IMR-90 (cell line): ENCODE results near the gene GPRC5D. TPM values are rescaled to one million over a fixed set of nuclear protein-coding genes. Genes with fewer than 3 reads are reported as not detected.
A peak's percentile ranks its signal among the peaks of the same experiment; 100 is the strongest.

ENCODE experiments used
- ATAC-seq: fragments of 200-7000 bp; cut with Tn5 transposase; 2 replicates; pipeline ENCODE4 v1.9.1; 2020; ENCODE audit warnings: low read depth, mild to moderate bottlenecking, moderate library complexity
- BruUV-seq: library from RNA; stranded (reverse); fragments of 400-500 nt; replicated peaks from 2 replicates; lab custom pipeline; 2021; lab: Mats Ljungman, UMichigan
- CTCF ChIA-PET: fragments of 300-600 bp; formaldehyde crosslinking; extraction: SDS; loops from one replicate; lab custom pipeline; 2021; ENCODE audit warnings: antibody characterized with exemption; lab: Yijun Ruan, JAX
- POLR2A ChIA-PET: fragments of 300-600 bp; sonication (Branson Sonifier 250); formaldehyde crosslinking; loops from one replicate; lab custom pipeline; 2022; ENCODE audit warnings: antibody characterized with exemption; ENCODE audit not compliant: unreplicated experiment; lab: Charles Lee
- DNase-seq: peaks from one replicate; pipeline ENCODE4 v3.0.0; 2013
- H2AFZ ChIP-seq: replicated peaks from 2 replicates; pipeline ENCODE3; 2013; ENCODE audit warnings: low read length, mild to moderate bottlenecking; ENCODE audit not compliant: poor library complexity
- H2AK5ac ChIP-seq: 2 replicates; pipeline ENCODE4 v1.6.1; 2013; ENCODE audit warnings: low read depth, low read length, inconsistent platforms
- H2AK9ac ChIP-seq: replicated peaks from 2 replicates; pipeline ENCODE3; 2013; ENCODE audit warnings: mild to moderate bottlenecking, low read depth, low read length, moderate library complexity; ENCODE audit not compliant: poor library complexity
- H2BK120ac ChIP-seq: 2 replicates; pipeline ENCODE4 v1.6.1; 2013; ENCODE audit warnings: low read depth, low read length, inconsistent platforms
- H2BK15ac ChIP-seq: 3 replicates; pipeline ENCODE4 v1.6.1; 2013; ENCODE audit warnings: low read depth, low read length, inconsistent platforms
- H2BK20ac ChIP-seq: 2 replicates; pipeline ENCODE4 v1.6.1; 2013; ENCODE audit warnings: low read depth, mild to moderate bottlenecking, inconsistent platforms, low read length, moderate library complexity
- H2BK5ac ChIP-seq: 2 replicates; pipeline ENCODE4 v1.6.1; 2013; ENCODE audit warnings: mild to moderate bottlenecking, low read depth, low read length, inconsistent platforms; ENCODE audit not compliant: poor library complexity, severe bottlenecking
- H3K14ac ChIP-seq: replicated peaks from 2 replicates; pipeline ENCODE4 v1.6.1; 2013; ENCODE audit warnings: low read depth, low read length, inconsistent platforms
- H3K18ac ChIP-seq: 2 replicates; pipeline ENCODE4 v1.6.1; 2013; ENCODE audit warnings: low read depth, low read length, control low read depth
- H3K23ac ChIP-seq: 2 replicates; pipeline ENCODE4 v1.6.1; 2013; ENCODE audit warnings: low read depth, low read length, inconsistent platforms
- H3K27ac ChIP-seq: 2 replicates; pipeline ENCODE4 v1.5.1; 2013; ENCODE audit warnings: mild to moderate bottlenecking, control low read depth, low read length; ENCODE audit not compliant: insufficient read depth
- H3K27me3 ChIP-seq: 2 replicates; pipeline ENCODE4 v1.6.1; 2013; ENCODE audit warnings: low read length; ENCODE audit not compliant: control insufficient read depth, insufficient read depth
- H3K36me3 ChIP-seq: 2 replicates; pipeline ENCODE4 v1.6.1; 2013; ENCODE audit warnings: low read length, mixed read lengths; ENCODE audit not compliant: control insufficient read depth, insufficient read depth
- H3K4ac ChIP-seq: 2 replicates; pipeline ENCODE4 v1.6.1; 2013; ENCODE audit warnings: low read depth, low read length, inconsistent platforms
- H3K4me1 ChIP-seq: 2 replicates; pipeline ENCODE4 v1.6.1; 2013; ENCODE audit warnings: low read length, mixed read lengths; ENCODE audit not compliant: control insufficient read depth, insufficient read depth
- H3K4me2 ChIP-seq: 2 replicates; pipeline ENCODE4 v1.6.1; 2013; ENCODE audit warnings: low read depth, mild to moderate bottlenecking, control low read depth, low read length, moderate library complexity
- H3K4me3 ChIP-seq: 2 replicates; pipeline ENCODE4 v1.5.1; 2013; ENCODE audit warnings: low read depth, mild to moderate bottlenecking, control low read depth, low read length, moderate library complexity; ENCODE audit not compliant: insufficient read depth
- H3K56ac ChIP-seq: 2 replicates; pipeline ENCODE4 v1.6.1; 2013; ENCODE audit warnings: low read length, inconsistent platforms; ENCODE audit not compliant: insufficient read depth; ENCODE audit errors: extremely low read depth
- H3K79me1 ChIP-seq, 2 experiments: 2 replicates each; pipeline ENCODE4 v1.6.1; 2013; ENCODE audit warnings: low read length in 2 of 2, inconsistent platforms in 1 of 2, low read depth in 1 of 2
- H3K9ac ChIP-seq: 2 replicates; pipeline ENCODE4 v1.6.1; 2013; ENCODE audit warnings: low read depth, low read length, control low read depth
- H3K9me1 ChIP-seq: 2 replicates; pipeline ENCODE4 v1.6.1; 2013; ENCODE audit warnings: low read length, inconsistent platforms; ENCODE audit not compliant: insufficient read depth
- H3K9me3 ChIP-seq: 2 replicates; pipeline ENCODE4 v1.6.1; 2013; ENCODE audit warnings: low read length; ENCODE audit not compliant: control insufficient read depth, insufficient read depth
- H4K20me1 ChIP-seq: 2 replicates; pipeline ENCODE4 v1.6.1; 2013; ENCODE audit warnings: low read length, inconsistent platforms; ENCODE audit not compliant: insufficient read depth
- H4K5ac ChIP-seq: 2 replicates; pipeline ENCODE4 v1.6.1; 2013; ENCODE audit warnings: mild to moderate bottlenecking, low read depth, low read length, control low read depth
- H4K8ac ChIP-seq, 2 experiments: 2 replicates each; pipeline ENCODE4 v1.6.1; 2013; ENCODE audit warnings: low read depth in 2 of 2, low read length in 2 of 2, control low read depth in 1 of 2, inconsistent platforms in 1 of 2
- H4K91ac ChIP-seq: 2 replicates; pipeline ENCODE4 v1.6.1; 2013; ENCODE audit warnings: low read depth, low read length, inconsistent platforms; ENCODE audit not compliant: insufficient read depth
- BHLHE40 ChIP-seq: fragments of 150-350 bp; IDR thresholded peaks from 2 replicates; pipeline ENCODE4 v1.6.1; 2016; ENCODE audit warnings: mild to moderate bottlenecking, low read depth, low read length
- CEBPB ChIP-seq: IDR thresholded peaks from 2 replicates; pipeline ENCODE4 v1.6.1; 2012; ENCODE audit warnings: low read depth, low read length, improper control_type of control experiment
- CHD1 ChIP-seq: IDR thresholded peaks from 2 replicates; pipeline ENCODE4 v1.6.1; 2012; ENCODE audit warnings: low read depth, low read length, improper control_type of control experiment
- CTCF ChIP-seq: conservative IDR thresholded peaks from 2 replicates; pipeline ENCODE4 v1.5.1; 2012; ENCODE audit warnings: mild to moderate bottlenecking, low read depth, low read length, improper control_type of control experiment
- FOS ChIP-seq: fragments of 150-350 bp; IDR thresholded peaks from 2 replicates; pipeline ENCODE4 v1.6.1; 2016; ENCODE audit warnings: low read depth, low read length
- MAFK ChIP-seq: IDR thresholded peaks from 2 replicates; pipeline ENCODE4 v1.6.1; 2012; ENCODE audit warnings: low read depth, low read length, improper control_type of control experiment
- MAZ ChIP-seq: IDR thresholded peaks from 2 replicates; pipeline ENCODE4 v1.6.1; 2012; ENCODE audit warnings: low read depth, mild to moderate bottlenecking, low read length, improper control_type of control experiment, moderate library complexity, borderline replicate concordance
- MXI1 ChIP-seq: IDR thresholded peaks from 2 replicates; pipeline ENCODE4 v1.6.1; 2012; ENCODE audit warnings: low read depth, mild to moderate bottlenecking, low read length, moderate library complexity, borderline replicate concordance
- NFE2L2 ChIP-seq: fragments of 150-350 bp; IDR thresholded peaks from 2 replicates; pipeline ENCODE4 v1.6.1; 2016; ENCODE audit warnings: low read depth, mild to moderate bottlenecking, low read length
- POLR2A ChIP-seq: IDR thresholded peaks from 2 replicates; pipeline ENCODE4 v1.6.1; 2012; ENCODE audit warnings: mild to moderate bottlenecking, low read depth, low read length
- RAD21 ChIP-seq: IDR thresholded peaks from 2 replicates; pipeline ENCODE4 v1.6.1; 2012; ENCODE audit warnings: low read length, improper control_type of control experiment
- RCOR1 ChIP-seq: IDR thresholded peaks from 2 replicates; pipeline ENCODE4 v1.6.1; 2012; ENCODE audit warnings: mild to moderate bottlenecking, low read length, improper control_type of control experiment; ENCODE audit not compliant: insufficient replicate concordance
- RFX5 ChIP-seq: IDR thresholded peaks from 2 replicates; pipeline ENCODE4 v1.8.0; 2012; ENCODE audit warnings: low read depth, mild to moderate bottlenecking, low read length, moderate library complexity
- SMC3 ChIP-seq: fragments of 150-350 bp; IDR thresholded peaks from 2 replicates; pipeline ENCODE4 v1.6.1; 2016; ENCODE audit warnings: low read depth, mild to moderate bottlenecking, antibody characterized with exemption, low read length, moderate library complexity
- WGBS, 2 experiments: methylation state at CpG; one replicate each; pipeline versions ENCODE4 v1.1.5 to v1.1.7; 2013; ENCODE audit warnings: missing lambda C conversion rate in 2 of 2; ENCODE audit not compliant: insufficient read length in 1 of 2; ENCODE audit errors: extremely low coverage in 2 of 2; 5-methylcytosine and 5-hydroxymethylcytosine counted together
- dilution Hi-C: fragments of 300-500 bp; cut with HindIII; formaldehyde crosslinking; loops from one replicate; pipeline ENCODE4 v1.14.3; 2018; ENCODE audit warnings: low sequenced_read_pairs; ENCODE audit not compliant: unreplicated experiment
- in situ Hi-C: fragments of 300-500 bp; cut with MboI; formaldehyde crosslinking; loops from 3 replicates; pipeline ENCODE4 v1.14.3; 2019; ENCODE audit warnings: low sequenced_read_pairs, inconsistent platforms, mixed read lengths
- intact Hi-C: fragments of 100-400 bp; cut with micrococcal nuclease; formaldehyde crosslinking; loops from 2 replicates; pipeline ENCODE4 v1.10.0; 2022
- polyA plus RNA-seq, 3 experiments: library from polyadenylated mRNA; depleted of rRNA; stranded (reverse); fragments of >200 nt; gene quantifications; 2 replicates each; pipeline ENCODE4 v1.2.3, GENCODE V29; 2012; ENCODE audit warnings: low replicate concordance in 1 of 3
- total RNA-seq: library from RNA; depleted of rRNA; stranded (reverse); fragments of >200 nt; gene quantifications from 2 replicates; pipeline ENCODE4 v1.2.3, GENCODE V29; 2012
- TF ChIP-seq, protein P1 (sequence below): fragments of 150-350 bp; IDR thresholded peaks from 2 replicates; pipeline ENCODE4 v1.6.1; 2017; ENCODE audit warnings: mild to moderate bottlenecking, antibody characterized with exemption, low read length, low read depth
- TF ChIP-seq, protein P2 (sequence below): fragments of 150-350 bp; IDR thresholded peaks from 2 replicates; pipeline ENCODE4 v1.6.1; 2016; ENCODE audit warnings: low read depth, mild to moderate bottlenecking, low read length, moderate library complexity, borderline replicate concordance

GPRC5D gene
- total and polyA plus RNA-seq, 2 of the 4 experiments (the other 2 are of a cell fraction): not detected

GRCh38 chr12:12896260-12896659 lies 55.7 kb downstream of the GPRC5D start:
- whole genome bisulfite sequencing, 2 experiments: no CpG with 5 or more reads among the region's 2 CpGs
- Histone ChIP-seq H2BK15ac (peak overlapping the region; percentile 42; the same call in 1 of the 3 replicates), H3K4me3 (no peak overlapping the region), H3K79me1 (peaks cover 11 to 62% of the 10 kb centered on the region in 2 experiments; a peak in 3 of 4 replicates), H4K91ac (no peak overlapping the region), H3K9ac (no peak overlapping the region), H4K5ac (no peak overlapping the region), H3K36me3 (peaks cover 6% of the 10 kb centered on the region; the same call in 1 of the 2 replicates), H3K4me1 (peaks cover 30% of the 10 kb centered on the region), H2AFZ (no peak overlapping the region), H3K27ac (no peak overlapping the region), H4K8ac (0 out of 4 replicates have a peak overlapping the region, but pooled peaks of 1 of the 2 experiments have one; percentile 47), H3K9me3 (no peaks in the 10 kb centered on the region), H2AK5ac (no peak overlapping the region), H3K9me1 (peaks cover 19% of the 10 kb centered on the region), H3K14ac (no peak overlapping the region), H3K56ac (no peak overlapping the region), H2BK120ac (0 out of 2 replicates have a peak overlapping the region, but pooled peaks have one; percentile 17), H2AK9ac (no peak overlapping the region), H2BK5ac (peak overlapping the region; percentile 72), H3K4me2 (peak overlapping the region; percentile 31), H4K20me1 (peaks cover 30% of the 10 kb centered on the region), H3K27me3 (no peaks in the 10 kb centered on the region), H3K4ac (peak overlapping the region; percentile 63; the same call in 1 of the 2 replicates), H2BK20ac (no peak overlapping the region), H3K18ac (no peak overlapping the region), H3K23ac (no peak overlapping the region)
- no TSS peak for BruUV-seq
- in situ Hi-C loops: no loop called here
- ATAC-seq: peak; percentile 31
- TF ChIP-seq CTCF: no peak
- TF ChIP-seq SMC3: no peak
- no peak for TF ChIP-seq BHLHE40
- no peak for TF ChIP-seq MXI1
- no peak for TF ChIP-seq RAD21
- TF ChIP-seq, protein P1, sequence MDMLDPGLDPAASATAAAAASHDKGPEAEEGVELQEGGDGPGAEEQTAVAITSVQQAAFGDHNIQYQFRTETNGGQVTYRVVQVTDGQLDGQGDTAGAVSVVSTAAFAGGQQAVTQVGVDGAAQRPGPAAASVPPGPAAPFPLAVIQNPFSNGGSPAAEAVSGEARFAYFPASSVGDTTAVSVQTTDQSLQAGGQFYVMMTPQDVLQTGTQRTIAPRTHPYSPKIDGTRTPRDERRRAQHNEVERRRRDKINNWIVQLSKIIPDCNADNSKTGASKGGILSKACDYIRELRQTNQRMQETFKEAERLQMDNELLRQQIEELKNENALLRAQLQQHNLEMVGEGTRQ: no peak
- 0 out of 2 replicates have a peak, but pooled peaks have one; percentile 45 for TF ChIP-seq NFE2L2
- no peak for TF ChIP-seq RCOR1
- no peak for TF ChIP-seq CHD1
- TF ChIP-seq POLR2A: no peak
- no peak for TF ChIP-seq MAZ
- TF ChIP-seq, protein P2, sequence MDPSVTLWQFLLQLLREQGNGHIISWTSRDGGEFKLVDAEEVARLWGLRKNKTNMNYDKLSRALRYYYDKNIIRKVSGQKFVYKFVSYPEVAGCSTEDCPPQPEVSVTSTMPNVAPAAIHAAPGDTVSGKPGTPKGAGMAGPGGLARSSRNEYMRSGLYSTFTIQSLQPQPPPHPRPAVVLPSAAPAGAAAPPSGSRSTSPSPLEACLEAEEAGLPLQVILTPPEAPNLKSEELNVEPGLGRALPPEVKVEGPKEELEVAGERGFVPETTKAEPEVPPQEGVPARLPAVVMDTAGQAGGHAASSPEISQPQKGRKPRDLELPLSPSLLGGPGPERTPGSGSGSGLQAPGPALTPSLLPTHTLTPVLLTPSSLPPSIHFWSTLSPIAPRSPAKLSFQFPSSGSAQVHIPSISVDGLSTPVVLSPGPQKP: no peak
- peak; percentile 49 for TF ChIP-seq CEBPB
- peak; percentile 42 for TF ChIP-seq FOS
- no peak for TF ChIP-seq RFX5
- TF ChIP-seq MAFK: no peak
- dilution Hi-C loops: no loop called here
- intact Hi-C loops: loop anchor here (1.0 to 5.0 kb wide), 2 partner anchors 24 to 179 kb away; partner anchors contain the start of gene CDKN1B
- DNase-seq: peak; percentile 84
- CTCF ChIA-PET: interaction anchor here (1.1 kb wide), 1 partner anchor 206 kb away, joined by 3 read pairs; no protein-coding TSS in a partner anchor
- POLR2A ChIA-PET: no interaction called here
